GDM1 (cell line): ENCODE data around the gene COL27A1.

Experiments used
- DNase-seq: peaks from one replicate; lab custom pipeline; 2025; lab: John Stamatoyannopoulos, UW

The COL27A1 gene

DNA sequence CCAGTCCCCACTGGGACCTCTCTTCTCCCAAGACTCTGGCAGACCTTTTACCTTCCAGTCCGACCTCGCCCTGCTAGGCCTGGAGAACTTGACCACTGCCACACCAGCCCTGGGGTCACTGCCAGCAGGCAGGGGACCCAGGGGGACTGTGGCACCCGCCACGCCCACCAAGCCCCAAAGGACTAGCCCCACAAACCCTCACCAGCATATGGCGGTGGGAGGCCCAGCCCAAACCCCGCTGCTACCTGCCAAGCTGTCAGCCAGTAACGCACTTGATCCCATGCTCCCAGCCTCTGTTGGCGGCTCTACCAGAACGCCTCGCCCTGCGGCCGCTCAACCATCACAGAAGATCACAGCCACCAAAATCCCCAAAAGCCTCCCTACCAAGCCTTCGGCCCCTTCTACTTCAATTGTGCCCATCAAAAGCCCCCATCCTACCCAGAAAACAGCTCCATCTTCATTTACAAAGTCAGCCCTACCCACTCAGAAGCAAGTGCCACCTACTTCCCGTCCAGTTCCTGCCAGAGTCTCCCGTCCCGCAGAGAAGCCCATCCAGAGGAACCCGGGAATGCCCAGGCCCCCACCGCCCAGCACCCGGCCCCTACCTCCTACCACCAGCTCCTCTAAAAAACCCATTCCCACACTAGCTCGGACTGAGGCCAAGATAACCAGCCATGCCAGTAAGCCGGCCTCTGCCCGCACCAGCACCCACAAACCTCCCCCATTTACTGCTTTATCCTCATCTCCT is 13.1 kb downstream of the COL27A1 start:
- no peak for DNase-seq

- no peak for DNase-seq
These were observed 14.0 kb downstream of the COL27A1 start for GRCh38 chr9:114169029-114169951.

GRCh38 chr9:114169952-114170770 is 14.8 kb downstream of the COL27A1 start:
- DNase-seq: no peak

- DNase-seq: no peak
These were observed 15.6 kb downstream of the COL27A1 start for GRCh38 chr9:114170771-114171461.

- no peak for DNase-seq
These were observed 16.2 kb downstream of the COL27A1 start for GRCh38 chr9:114171500-114171899.

GRCh38 chr9:114172981-114173833 is 17.9 kb downstream of the COL27A1 start:
- DNase-seq: no peak

- DNase-seq: no peak
These were observed 19.2 kb downstream of the COL27A1 start for GRCh38 chr9:114174557-114174875.

GRCh38 chr9:114174876-114175771 is 19.8 kb downstream of the COL27A1 start:
- no peak for DNase-seq

GRCh38 chr9:114176624-114177291 is 21.4 kb downstream of the COL27A1 start:
- no peak for DNase-seq

DNA sequence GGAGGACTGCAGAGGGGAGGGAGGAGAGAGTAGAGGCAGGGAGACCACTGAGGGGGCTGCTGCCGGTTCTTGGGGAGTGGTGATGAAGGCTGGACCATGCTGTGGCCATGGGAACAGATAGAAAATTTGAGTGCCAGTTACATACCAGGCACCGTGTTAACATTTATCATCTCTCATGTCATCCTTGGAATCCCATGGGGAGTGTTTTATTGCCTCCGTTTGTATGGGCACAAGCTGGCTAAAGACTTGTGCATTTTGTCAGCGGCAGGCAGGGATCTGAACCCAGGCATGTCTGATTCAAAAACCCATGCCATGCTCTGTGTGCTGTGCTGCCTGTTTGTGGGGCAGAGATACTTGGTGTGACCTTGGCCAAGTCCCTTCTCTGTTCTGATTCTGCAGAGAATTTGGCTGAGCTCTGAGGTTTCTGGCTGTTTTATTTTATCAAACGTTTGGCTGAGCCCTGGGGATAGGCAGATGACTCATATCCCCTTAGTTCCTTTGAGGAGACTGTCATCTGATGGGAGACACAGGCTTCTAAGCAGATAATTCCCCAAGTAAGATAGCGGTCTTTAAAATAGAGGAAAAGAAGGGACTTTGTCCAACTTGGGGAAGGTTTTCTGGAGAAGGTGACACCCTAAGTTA is 22.2 kb downstream of the COL27A1 start:
- DNase-seq: no peak

GRCh38 chr9:114178076-114178475 is 22.7 kb downstream of the COL27A1 start:
- no peak for DNase-seq

- no peak for DNase-seq
These were observed 23.6 kb downstream of the COL27A1 start for GRCh38 chr9:114178756-114179450.

DNA sequence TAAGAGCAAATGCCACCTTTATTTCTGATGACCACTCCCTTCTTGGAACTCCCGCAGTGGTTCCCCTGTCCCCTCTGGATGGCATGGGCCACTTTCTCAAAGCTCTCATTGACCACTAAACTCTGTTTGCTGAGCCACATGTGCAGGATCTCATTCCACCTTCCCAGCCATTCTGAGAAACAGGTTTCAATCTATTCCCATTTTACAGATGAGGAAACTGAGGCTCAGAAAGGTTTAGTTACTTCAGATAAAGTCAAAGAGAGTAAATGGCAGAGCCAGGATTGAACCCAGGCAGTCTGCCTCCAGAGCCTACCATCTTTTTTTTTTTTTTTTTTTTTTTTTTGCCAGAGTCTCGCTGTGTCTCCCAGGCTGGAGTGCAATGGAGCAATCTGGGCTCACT is 24.2 kb downstream of the COL27A1 start:
- no peak for DNase-seq

DNA sequence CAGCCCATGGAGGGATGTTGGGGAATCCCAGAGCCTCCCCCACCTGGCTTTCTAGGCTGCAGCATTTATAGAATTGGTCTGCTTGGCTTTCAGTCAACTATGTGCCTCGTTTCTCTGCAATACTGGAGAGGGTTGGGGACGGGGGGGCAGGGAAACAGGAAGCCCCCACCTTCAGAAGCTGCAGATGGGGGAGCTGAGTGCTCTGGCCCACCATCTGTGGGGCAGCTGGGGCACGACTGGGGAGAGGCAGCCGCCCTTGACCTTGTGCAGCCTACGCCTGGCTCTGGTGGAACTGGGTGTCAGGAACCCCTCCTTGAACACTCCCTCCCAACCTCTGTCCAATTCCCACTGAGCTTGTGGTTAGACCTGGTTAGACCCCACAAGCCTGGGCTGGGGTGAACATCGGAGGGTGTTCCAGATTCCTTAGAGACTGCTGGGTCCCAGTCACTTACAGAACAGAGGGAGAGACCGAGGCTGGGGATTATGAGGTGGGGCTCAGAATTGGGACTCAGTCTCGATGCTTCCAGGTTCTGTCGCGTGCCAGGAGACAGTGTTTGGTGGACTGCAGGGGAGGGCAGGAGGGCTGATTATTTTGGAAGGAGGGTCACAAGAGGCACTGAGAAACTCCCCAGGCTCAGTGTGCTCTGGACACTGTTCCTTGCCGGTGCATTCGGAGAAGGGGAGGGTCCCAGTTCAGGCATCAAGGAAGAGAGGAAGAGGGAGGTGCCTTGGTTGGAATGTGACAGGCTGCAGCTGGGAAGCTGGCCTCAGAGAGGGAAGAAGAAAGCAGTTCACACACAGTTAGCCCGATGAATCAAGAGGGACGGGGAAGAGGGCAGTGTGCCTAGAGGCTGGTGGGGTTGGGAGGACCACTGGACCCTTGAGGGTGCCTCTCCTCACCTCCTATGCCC is 25.6 kb downstream of the COL27A1 start:
- no peak for DNase-seq

DNA sequence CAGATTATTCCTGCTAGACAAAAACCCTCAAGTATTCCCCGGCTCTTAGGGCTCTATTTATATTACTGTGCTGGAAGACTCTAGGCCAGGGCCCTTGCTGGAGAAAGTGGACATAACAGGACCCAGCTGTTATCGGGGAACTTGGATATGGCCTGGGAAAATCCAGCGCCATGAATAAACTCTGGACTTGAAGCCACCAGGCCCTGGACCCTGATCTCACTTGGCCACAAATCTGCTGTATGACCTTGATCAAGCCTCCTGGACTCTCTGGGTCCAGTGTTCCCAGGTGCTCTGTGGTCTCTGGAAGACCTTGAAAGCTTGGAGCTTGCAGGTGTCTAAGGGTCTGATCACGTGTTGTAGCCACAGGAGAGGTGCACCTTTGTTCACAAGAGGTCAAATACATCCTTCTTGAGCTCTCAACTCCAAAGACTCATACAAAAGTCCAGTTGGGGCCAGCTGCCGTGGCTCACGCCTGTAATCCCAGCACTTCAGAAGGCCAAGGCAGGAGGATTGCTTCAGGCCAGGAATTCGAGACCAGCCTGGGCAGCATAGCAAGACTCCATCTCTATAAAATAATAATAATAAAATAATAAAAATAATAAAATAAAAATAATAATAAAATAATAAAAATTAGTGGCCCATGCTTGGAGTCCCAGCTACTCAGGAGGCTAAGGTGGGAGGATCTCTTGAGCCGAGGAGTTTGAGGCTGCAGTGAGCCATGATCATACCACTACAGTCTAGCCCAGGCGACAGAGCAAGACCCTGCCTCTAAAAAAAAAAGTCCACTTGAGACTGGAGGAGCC is 26.5 kb downstream of the COL27A1 start:
- DNase-seq: no peak

DNA sequence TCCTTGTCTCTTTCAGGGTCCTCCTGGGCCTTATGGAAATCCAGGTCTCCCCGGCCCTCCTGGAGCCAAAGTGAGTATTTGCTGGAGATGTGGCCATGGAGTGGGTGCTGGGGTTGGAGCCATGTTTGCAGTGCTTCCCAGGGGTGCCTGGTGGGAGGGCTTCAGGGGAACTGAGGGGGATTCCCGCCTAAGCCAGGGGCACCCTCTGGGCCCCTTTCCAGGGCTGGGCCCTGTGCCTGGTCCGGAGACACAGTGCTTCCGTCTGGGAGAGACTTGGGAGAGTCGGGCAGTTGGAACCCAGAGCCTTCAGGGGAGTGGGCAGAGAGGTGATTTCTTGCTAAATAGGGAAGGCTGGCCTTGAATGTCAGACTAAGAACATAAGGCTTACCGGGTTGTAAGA is 27.7 kb downstream of the COL27A1 start:
- DNase-seq: no peak
